H1 (cell line): Measurements from ENCODE around the gene PPP1CA. TPM values are rescaled to one million over a fixed set of nuclear protein-coding genes. Genes with fewer than 3 reads are reported as not detected.
A peak's percentile ranks its signal among the peaks of the same experiment; 100 is the strongest.

ENCODE experiments used
- CBX8 ChIP-seq: fragments of 300-800, 300-1000 bp; sonication (generic); IDR thresholded peaks from 2 replicates; pipeline ENCODE4 v1.7.1; 2016; ENCODE audit warnings: low read depth, low read length, borderline replicate concordance
- CHD1 ChIP-seq: IDR thresholded peaks from 2 replicates; pipeline ENCODE4 v1.6.1; 2012; ENCODE audit warnings: low read depth, low read length, improper control_type of control experiment
- CHD7 ChIP-seq: fragments of 300-600 bp; sonication (generic); IDR thresholded peaks from 2 replicates; pipeline ENCODE4 v1.7.1; 2012; ENCODE audit warnings: low read length, moderate library complexity, mild to moderate bottlenecking, inconsistent platforms; ENCODE audit not compliant: insufficient replicate concordance
- CTBP2 ChIP-seq: IDR thresholded peaks from 2 replicates; pipeline ENCODE4 v1.7.0; 2011; ENCODE audit warnings: borderline replicate concordance, mild to moderate bottlenecking, moderate library complexity, mixed read lengths, low read length; ENCODE audit not compliant: insufficient read depth, insufficient read length
- GTF2F1 ChIP-seq: IDR thresholded peaks from 2 replicates; pipeline ENCODE4 v1.6.1; 2012; ENCODE audit warnings: low read depth, low read length, improper control_type of control experiment, borderline replicate concordance
- POLR2AphosphoS5 ChIP-seq: IDR thresholded peaks from 2 replicates; pipeline ENCODE4 v1.6.1; 2011; ENCODE audit warnings: low read depth, low read length
- RAD21 ChIP-seq, 2 experiments: IDR thresholded peaks in 1 of 2; conservative IDR thresholded peaks in 1 of 2; 2 replicates each; pipeline ENCODE4 v1.6.1; 2011; ENCODE audit warnings: low read depth in 2 of 2, low read length in 2 of 2, improper control_type of control experiment in 1 of 2, inconsistent platforms in 1 of 2, mild to moderate bottlenecking in 1 of 2, moderate library complexity in 1 of 2
- SAP30 ChIP-seq: fragments of 300-600 bp; sonication (generic); IDR thresholded peaks from 2 replicates; pipeline ENCODE4 v1.7.1; 2012; ENCODE audit warnings: low read length, moderate library complexity, mild to moderate bottlenecking, inconsistent platforms; ENCODE audit not compliant: insufficient read depth, insufficient replicate concordance
- TCF12 ChIP-seq: IDR thresholded peaks from 2 replicates; pipeline ENCODE4 v1.6.1; 2011; ENCODE audit warnings: low read depth, mild to moderate bottlenecking, low read length
- polyA plus RNA-seq, 7 experiments: library from polyadenylated mRNA; depleted of rRNA in 3 of 7; stranded (reverse) in 5 of 7; unstranded in 2 of 7; fragments of >200 nt in 5 of 7; fragments of 200-250 nt in 2 of 7; gene quantifications; 1 replicate in 5 of 7; 2 replicates in 1 of 7; 4 replicates in 1 of 7; pipeline versions ENCODE4 v1.2.1 to v1.2.3, GENCODE V29; 2011 to 2013; ENCODE audit warnings: missing spikeins in 2 of 7, mixed read lengths in 2 of 7
- total RNA-seq: library from RNA; stranded (reverse); fragmentation: NEBNext Ultra II Directional; extraction: Animal tissue kit (Norgen Biotek cat#: 25700); gene quantifications from 2 replicates; pipeline ENCODE4 v1.2.1, GENCODE V29; 2021

Gene PPP1CA
- total and polyA plus RNA-seq, 2 of the 8 experiments (the other 6 are each of a cell fraction or from before 2014, with no cell fraction given) = 198 to 359 TPM

DNA sequence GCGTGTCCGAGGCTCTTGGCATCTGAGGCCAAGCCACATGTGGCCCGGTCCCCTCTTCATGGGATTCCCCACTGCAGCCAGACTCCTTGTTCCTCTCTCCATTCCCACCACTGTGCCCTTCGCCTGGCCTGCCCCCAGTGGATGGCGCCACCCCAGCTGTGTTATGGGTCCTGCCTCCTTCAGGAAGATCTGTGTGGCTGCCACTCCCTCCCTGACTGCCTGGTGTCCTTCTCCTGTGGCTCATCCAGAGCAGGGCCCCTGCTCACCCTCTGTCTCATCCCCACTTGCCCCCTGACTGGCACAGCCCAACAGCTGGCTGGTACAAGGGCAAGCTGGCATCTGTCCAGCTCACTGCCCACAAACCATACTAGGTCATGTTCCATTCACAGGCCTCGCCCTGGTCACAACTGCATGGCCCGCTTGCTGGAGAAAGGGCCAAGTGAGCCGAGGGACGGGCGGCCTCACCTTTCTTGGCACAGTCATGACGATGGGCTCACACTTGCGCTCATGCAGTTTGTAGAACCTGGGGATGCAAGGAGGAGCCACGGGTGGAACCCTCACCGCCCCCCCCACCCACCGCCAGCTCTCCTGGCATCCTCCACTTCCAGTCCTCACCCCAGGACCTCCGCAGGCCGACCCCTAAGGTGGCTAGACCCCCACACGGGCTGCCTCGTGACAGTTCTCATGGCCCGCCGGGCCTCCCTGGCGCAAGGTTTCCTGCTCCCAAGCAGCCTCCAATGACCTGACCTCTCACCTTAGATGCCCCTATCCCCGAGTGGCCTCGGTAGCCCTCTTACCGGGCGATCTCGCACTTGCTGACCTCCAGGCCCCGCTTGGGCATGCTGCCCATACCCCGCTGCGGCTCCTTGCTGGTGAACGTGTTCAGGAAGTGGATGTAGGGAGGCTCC is 37.9 kb upstream of the PPP1CA start (continued):
- TF ChIP-seq CHD7 (no peak), TCF12 (no peak), RAD21 (IDR thresholded peaks at IDR 0.05 in 1 of 2, conservative IDR thresholded peaks at IDR 0.05 in 1 of 2; ENCODE audit: low read depth in 2 of 2, low read length in 2 of 2) (peak; percentile 31 to 46; a peak in 3 of 4 replicates), CBX8 (no peak), GTF2F1 (no peak), CHD1 (no peak), CTBP2 (no peak), SAP30 (no peak), POLR2AphosphoS5 (peak; percentile 27)
